Muscle layer of colon (tissue), 2 donors: ENCODE results near the gene FOXD2.

Source experiments
- H3K27ac ChIP-seq: one replicate; pipeline ENCODE4 v1.7.0; 2013; ENCODE audit warnings: low read depth, mild to moderate bottlenecking, low read length, moderate library complexity
- H3K27me3 ChIP-seq, 2 donors: one replicate each; pipeline ENCODE4 v1.7.0; 2013; ENCODE audit warnings: low read length in 2 of 2, mild to moderate bottlenecking in 2 of 2; ENCODE audit not compliant: insufficient read depth in 2 of 2, control insufficient read depth in 1 of 2
- H3K36me3 ChIP-seq: one replicate; pipeline ENCODE4 v1.7.0; 2013; ENCODE audit warnings: mild to moderate bottlenecking, low read length; ENCODE audit not compliant: insufficient read depth
- H3K4me1 ChIP-seq: one replicate; pipeline ENCODE4 v1.7.0; 2013; ENCODE audit warnings: mild to moderate bottlenecking, low read length; ENCODE audit not compliant: insufficient read depth
- H3K4me3 ChIP-seq, 2 donors: one replicate each; pipeline ENCODE4 v1.7.0; 2013; ENCODE audit warnings: low read length in 2 of 2, low read depth in 1 of 2, mild to moderate bottlenecking in 1 of 2, moderate library complexity in 1 of 2
- H3K9ac ChIP-seq: one replicate; pipeline ENCODE4 v1.7.0; 2013; ENCODE audit warnings: low read length
- H3K9me3 ChIP-seq: one replicate; pipeline ENCODE4 v1.7.0; 2013; ENCODE audit warnings: mild to moderate bottlenecking, low read length
- donor health status: abdominal sarcoma.
- donor health status: Adenocarcinoma of cecum.

FOXD2 gene

DNA sequence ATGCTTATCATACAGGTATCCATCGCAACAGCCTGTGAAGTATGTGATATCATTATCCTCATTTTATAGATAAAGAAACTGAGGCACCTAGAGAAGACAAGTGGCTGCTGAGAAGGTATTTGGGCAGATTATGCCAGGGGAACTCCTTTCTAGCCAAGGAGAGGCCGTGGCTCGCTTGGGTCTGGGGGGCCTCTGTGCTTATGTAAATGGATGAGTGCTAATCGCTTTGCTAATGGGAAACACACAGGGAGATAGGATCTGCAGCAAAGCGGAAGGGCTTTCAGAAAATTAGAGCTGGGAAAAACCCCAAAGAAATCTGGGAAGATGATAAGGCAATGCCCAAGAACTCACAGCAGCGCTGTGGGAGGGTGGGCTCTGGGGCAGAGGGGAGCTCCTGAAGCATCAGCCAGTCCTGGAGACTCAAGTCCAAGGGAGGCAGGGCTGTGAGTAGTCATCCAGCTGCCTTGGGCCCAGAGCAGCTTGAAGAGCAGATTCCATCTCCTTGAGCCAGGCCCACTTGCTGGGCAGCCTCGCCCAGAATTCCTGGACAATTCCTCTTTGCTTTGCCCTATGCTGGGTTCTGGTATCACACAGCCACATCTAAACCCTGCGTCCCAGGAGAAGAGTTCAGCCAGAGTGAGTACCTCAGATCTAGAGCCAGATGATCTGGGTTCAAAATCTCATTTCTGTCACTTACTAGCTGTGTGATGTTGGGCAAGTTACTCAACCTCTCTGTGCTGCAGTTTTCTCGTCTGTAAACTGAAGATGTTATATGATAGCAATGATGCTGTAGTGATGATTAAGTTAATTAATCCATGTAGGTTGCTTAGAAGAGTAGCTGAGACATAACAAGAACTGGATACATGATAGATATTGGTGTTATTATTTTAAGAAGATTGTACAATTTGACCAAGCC is 36.7 kb downstream of the FOXD2 start:
- Histone ChIP-seq H3K4me1 (peaks cover 6% of the 10 kb centered on the region), H3K9ac (no peak overlapping the region), H3K4me3 (no peak overlapping the region), H3K27ac (no peak overlapping the region), H3K36me3 (no peaks in the 10 kb centered on the region), H3K9me3 (no peaks in the 10 kb centered on the region), H3K27me3 (no peaks in the 10 kb centered on the region)

DNA sequence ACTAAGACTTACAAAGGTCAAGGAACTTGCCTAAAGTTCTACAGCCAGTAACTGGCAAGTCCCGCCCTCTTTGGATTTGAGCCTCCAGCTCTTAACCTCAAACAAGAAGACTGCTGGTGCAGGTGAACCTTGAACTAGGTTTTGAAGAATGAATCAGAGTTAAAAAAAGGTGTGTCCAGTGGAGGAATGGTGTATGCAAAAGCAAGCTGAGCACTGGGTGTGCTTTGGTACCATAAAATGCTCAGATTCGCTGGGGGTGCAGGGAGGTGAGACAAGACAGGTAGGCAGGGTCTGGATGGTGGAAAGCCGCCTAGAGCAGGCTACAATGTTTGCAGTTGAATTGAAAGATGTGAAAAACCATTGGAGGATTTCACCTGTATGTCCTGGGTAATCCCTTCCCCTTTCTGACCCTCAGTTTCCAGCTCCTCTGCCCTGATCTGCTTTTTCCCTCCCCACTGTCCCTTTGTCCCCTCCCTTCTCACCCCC is 39.8 kb downstream of the FOXD2 start:
- Histone ChIP-seq H3K4me3 (no peak overlapping the region), H3K36me3 (no peaks in the 10 kb centered on the region), H3K27me3 (no peaks in the 10 kb centered on the region), H3K9ac (no peak overlapping the region), H3K27ac (no peak overlapping the region), H3K9me3 (no peaks in the 10 kb centered on the region), H3K4me1 (peaks cover 6% of the 10 kb centered on the region)

GRCh38 chr1:47478090-47478489 is 40.2 kb downstream of the FOXD2 start:
- Histone ChIP-seq H3K27ac (no peak overlapping the region), H3K36me3 (no peaks in the 10 kb centered on the region), H3K27me3 (no peaks in the 10 kb centered on the region), H3K4me3 (no peak overlapping the region), H3K9me3 (no peaks in the 10 kb centered on the region), H3K4me1 (peaks cover 6% of the 10 kb centered on the region), H3K9ac (no peak overlapping the region)

DNA sequence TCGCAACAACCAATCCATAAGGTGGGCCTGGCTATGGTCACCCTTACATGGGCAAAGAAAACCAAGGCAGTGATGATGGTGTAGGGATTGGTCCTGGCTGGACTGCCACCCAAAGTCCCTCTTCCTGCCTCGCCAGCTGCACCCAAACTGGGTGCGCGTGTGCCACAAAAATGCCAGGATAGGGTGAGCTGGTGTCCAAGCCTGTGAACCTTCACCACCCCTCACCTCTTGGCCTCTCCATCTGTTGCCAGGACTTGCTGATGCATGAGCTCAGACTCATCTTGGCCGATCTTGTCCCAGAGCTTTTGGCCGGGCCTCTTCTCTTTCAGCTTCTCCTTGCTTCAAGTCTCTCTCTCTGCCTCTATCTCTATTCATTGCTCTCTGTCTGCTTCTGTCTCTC is 41.8 kb downstream of the FOXD2 start:
- Histone ChIP-seq H3K36me3 (no peaks in the 10 kb centered on the region), H3K4me3 (no peak overlapping the region), H3K9ac (no peak overlapping the region), H3K27me3 (no peaks in the 10 kb centered on the region), H3K9me3 (no peaks in the 10 kb centered on the region), H3K4me1 (peaks cover 6% of the 10 kb centered on the region), H3K27ac (no peak overlapping the region)

GRCh38 chr1:47481936-47482335 is 44.1 kb downstream of the FOXD2 start:
- no peak overlapping the region for H3K9ac ChIP-seq
- peaks cover 6% of the 10 kb centered on the region for H3K4me1 ChIP-seq
- no peaks in the 10 kb centered on the region for H3K9me3 ChIP-seq
- H3K27me3 ChIP-seq, result no peaks in the 10 kb centered on the region
- no peaks in the 10 kb centered on the region for H3K36me3 ChIP-seq
- H3K4me3 ChIP-seq, result no peak overlapping the region
- H3K27ac ChIP-seq, result no peak overlapping the region

DNA sequence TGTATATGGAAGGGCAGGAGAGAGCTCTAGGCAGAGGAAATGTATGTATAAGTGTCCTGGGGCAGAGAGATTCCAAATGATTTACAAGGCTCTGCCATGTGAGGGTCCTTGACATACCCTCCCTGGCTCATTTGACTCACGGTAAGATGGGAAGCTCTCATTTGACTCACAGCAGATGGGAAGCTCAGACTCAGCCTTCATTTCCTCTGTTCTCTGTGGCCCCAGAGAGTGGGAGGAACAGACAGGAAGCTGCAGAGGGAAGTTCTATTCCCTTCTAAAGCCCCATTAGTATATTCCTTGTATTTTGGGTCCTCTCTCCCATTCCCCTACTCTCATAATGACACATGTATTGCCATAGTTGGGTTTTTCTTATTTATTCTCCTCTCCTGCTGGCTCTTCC is 44.9 kb downstream of the FOXD2 start:
- Histone ChIP-seq H3K4me3 (no peak overlapping the region), H3K4me1 (peaks cover 6% of the 10 kb centered on the region), H3K9ac (no peak overlapping the region), H3K9me3 (no peaks in the 10 kb centered on the region), H3K36me3 (no peaks in the 10 kb centered on the region), H3K27ac (no peak overlapping the region), H3K27me3 (no peaks in the 10 kb centered on the region)

DNA sequence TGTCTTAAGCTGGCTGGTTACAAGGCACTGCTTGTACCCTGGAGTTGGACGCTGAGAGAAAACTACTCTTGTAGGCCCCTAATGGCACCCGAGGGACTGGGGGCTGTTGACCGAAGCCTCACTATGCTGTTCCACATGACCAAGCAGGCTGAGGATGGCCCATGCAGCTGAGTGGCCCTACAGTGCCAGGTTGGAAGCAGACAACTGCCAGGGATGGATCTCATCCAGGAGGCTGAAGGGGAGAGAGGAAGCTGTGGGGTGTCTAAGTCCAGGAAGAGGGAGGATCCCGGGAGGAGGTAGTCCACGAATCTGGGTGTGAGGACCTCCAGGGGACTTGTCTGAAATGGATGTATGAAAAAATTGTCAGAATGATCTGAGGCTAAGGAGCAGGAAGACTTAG is 45.8 kb downstream of the FOXD2 start:
- H3K36me3 ChIP-seq, result no peaks in the 10 kb centered on the region
- H3K9ac ChIP-seq, result no peak overlapping the region
- H3K27me3 ChIP-seq, result no peaks in the 10 kb centered on the region
- H3K9me3 ChIP-seq, result no peaks in the 10 kb centered on the region
- no peak overlapping the region for H3K4me3 ChIP-seq
- H3K4me1 ChIP-seq, result no peaks in the 10 kb centered on the region
- H3K27ac ChIP-seq, result no peak overlapping the region

GRCh38 chr1:47485817-47486216 is 48.0 kb downstream of the FOXD2 start:
- Histone ChIP-seq H3K36me3 (no peaks in the 10 kb centered on the region), H3K27me3 (no peaks in the 10 kb centered on the region), H3K4me3 (no peak overlapping the region), H3K27ac (no peak overlapping the region), H3K9me3 (no peaks in the 10 kb centered on the region), H3K4me1 (no peaks in the 10 kb centered on the region), H3K9ac (no peak overlapping the region)

DNA sequence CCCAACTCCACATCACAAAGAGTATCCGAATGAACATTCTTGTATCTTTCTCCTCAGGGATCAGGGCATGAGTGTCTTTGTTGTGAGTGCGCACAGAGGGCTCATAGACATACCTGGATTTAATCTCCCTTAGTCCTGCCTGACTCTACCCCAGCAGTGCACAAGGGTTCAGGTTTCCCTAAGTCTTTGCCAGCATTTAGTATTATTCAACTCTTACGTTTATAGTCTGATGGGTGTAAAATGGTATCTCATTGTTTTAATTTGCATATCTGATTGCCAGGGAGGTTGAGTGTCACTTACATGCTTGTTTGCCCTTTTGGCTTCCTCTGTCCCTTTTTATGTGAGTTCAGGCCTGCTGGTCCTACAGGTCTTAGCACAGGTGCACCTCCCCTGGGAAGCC is 49.5 kb downstream of the FOXD2 start:
- no peaks in the 10 kb centered on the region for H3K36me3 ChIP-seq
- H3K9me3 ChIP-seq, result no peaks in the 10 kb centered on the region
- no peak overlapping the region for H3K9ac ChIP-seq
- peaks cover 0 to 4% of the 10 kb centered on the region in 2 donors for H3K27me3 ChIP-seq
- H3K27ac ChIP-seq, result no peak overlapping the region
- no peak overlapping the region for H3K4me3 ChIP-seq
- no peaks in the 10 kb centered on the region for H3K4me1 ChIP-seq

GRCh38 chr1:47487850-47488450 is 50.1 kb downstream of the FOXD2 start:
- H3K36me3 ChIP-seq, result no peaks in the 10 kb centered on the region
- H3K9me3 ChIP-seq, result no peaks in the 10 kb centered on the region
- no peak overlapping the region for H3K4me3 ChIP-seq

More at GRCh38 chr1:47487850-47488450, 50.1 kb downstream of the FOXD2 start:
- Histone ChIP-seq H3K4me1 (no peaks in the 10 kb centered on the region), H3K27ac (no peak overlapping the region), H3K9ac (no peak overlapping the region), H3K27me3 (peaks cover 0 to 4% of the 10 kb centered on the region in 2 donors)
